ENCODE results near the gene KCNK3.
A peak's percentile ranks its signal among the peaks of the same experiment; 100 is the strongest.

KCNK3 gene

DNA sequence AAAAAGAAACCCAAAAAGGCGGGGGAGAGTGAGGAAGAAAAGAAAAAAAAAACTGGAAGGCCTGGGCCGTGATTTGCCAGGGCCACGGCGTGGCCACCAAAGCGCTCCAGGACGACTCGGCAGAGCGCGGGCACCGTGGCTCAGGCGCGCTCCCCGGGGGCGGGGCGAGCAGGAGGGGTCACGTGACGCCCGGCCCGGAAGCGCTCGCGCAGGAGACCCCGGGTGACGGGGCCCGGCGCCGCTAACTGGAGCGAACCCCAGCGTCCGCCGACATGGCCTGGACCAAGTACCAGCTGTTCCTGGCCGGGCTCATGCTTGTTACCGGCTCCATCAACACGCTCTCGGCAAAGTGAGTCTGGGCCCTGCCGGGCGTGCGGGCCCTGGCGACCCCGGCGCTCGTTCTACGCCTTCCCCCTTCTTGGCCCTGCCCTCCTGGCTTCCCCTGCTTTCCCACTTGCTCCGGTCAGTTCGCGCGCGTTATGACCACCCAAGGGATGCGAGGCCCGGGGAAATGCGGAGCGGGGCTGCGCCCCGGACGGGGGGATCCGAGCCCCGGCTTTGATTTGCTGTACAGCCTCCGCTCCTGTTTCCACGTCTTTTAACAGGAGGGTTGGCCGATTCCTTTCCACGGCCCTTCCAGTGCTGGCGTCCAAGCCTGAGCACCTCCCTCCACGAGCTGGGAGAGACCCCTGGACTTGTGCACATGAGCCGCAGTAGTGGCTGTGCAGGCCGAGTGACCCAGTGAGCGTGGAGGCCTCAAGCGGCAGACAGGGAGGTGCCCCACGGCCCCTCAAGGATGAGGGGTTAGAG lies 71.8 kb downstream of the KCNK3 start, which contains the start of gene SLC35F6:
Gene SLC35F6, plus strand, starts transcription at position 207 of the 810 bp plus-strand sequence. Its CDS starts 66 bp downstream, at position 273.
- peak; percentile 70 for TF ChIP-seq POLR2A (IDR thresholded peaks at IDR 0.05; ENCODE audit: low read length)
- no peak for TF ChIP-seq GATA1 (IDR thresholded peaks at IDR 0.05; ENCODE audit: low read depth, low read length)
- peak; percentile 81 to 89 for DNase-seq

DNA sequence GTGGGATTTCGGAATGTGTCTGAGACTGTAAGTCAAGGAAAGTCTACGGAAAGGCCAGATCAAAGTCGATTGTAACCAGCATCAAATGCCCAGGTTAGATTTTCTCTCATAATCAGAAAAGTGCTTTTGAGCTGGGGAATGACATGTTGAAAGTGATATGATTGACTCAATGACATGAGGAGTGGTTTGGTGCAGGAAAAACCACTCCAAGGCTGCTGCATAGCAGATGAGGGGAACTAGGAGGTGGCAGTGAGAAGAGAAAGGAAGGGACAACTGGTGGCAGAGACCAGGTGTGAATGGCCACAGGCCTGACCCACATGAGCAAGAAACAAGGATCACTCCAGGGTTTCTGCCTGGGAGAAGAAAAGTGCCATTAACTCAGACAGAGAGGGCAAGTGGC lies 72.4 kb downstream of the KCNK3 start:
- DNase-seq: peak in 1 of 2 experiments; percentile 42
- TF ChIP-seq GATA1 (IDR thresholded peaks at IDR 0.05; ENCODE audit: low read depth, low read length) (no peak), POLR2A (IDR thresholded peaks at IDR 0.05; ENCODE audit: low read length) (no peak)

DNA sequence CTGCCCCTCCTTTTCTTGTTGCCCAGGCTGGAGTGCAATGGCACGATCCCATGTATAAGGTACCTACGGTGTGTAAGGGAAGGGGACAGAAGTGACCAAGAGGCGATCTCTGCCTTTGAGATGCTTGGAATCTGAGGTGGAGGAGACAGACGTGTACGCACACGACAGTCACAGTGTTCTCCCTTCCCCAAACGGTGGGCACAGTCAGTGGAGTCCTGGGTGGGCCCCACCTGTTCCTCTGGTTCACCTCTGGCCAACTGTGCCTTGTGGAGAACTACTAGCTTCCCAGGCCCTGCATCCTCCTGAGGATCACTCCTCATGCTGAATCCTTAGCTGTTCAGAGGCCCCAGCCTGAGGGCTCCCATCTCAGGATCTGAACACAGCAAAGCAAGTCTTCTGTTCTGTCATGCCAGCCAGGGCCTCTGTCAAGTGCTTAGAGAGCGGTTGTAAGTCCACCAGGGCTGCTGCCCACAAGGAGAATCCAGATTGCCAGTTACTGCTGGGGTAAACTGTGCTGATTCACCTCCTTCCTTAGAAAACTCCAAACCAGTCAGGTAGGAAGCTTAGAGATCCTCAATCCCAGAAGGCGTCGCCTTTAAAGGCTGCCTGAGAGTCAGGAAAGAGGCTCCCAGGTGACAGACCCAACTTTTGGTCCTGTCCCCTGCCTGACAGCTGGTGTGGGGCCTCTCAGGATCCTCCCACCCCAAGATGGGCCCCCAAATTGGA lies 73.1 kb downstream of the KCNK3 start:
- DNase-seq: no peak
- no peak for TF ChIP-seq POLR2A (IDR thresholded peaks at IDR 0.05; ENCODE audit: low read length)
- TF ChIP-seq GATA1 (IDR thresholded peaks at IDR 0.05; ENCODE audit: low read depth, low read length): no peak

DNA sequence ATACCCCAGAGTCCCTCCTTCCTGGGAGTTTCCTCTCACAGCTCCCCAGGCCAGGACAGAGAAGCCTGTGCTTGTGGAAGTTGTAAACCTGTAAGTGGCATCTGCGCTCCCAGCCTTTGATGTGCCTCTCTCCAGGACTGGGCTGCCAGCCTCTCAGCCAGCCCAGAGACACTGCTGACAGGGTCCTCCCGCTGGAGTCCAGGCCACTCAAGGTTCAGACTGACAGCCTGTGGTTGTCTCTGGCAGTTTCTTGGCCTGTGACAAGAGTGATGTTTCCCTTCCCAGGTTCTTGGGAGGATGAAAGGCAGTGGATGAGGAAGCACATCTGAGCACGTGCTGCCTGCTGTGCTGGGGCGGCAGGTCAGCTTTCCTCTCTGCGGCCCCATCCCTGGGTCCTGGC lies 74.6 kb downstream of the KCNK3 start:
- no peak for DNase-seq
- TF ChIP-seq GATA1 (IDR thresholded peaks at IDR 0.05; ENCODE audit: low read depth, low read length) (no peak), POLR2A (IDR thresholded peaks at IDR 0.05; ENCODE audit: low read length) (no peak)

DNA sequence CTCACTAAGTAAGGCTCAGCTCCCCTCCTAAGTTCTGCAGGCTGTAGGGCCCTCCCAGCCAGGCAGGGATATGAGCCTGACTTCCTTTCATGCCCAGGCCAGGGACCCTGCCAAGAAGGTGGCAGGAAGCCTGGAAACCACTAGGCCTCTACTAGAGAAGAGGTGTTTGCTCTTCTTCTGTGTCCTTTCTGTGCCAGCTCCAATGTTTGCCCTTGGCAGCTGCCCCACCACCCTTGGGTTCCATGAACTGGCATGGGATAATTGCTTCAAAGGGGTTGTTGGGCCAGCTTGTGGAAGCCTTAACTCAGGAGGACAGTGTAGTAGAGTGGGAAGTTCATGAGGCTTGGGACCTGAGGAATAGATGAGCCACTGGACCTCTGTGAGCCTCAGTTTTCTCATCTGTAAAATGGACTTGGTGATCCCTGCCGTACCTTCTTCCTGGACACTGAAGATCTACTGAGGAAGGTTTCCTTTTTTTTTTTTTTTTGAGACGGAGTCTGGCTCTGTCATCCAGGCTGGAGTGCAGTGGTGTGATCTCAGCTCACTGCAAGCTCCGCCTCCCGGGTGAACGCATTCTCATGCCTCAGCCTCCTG lies 75.5 kb downstream of the KCNK3 start:
- no peak for DNase-seq
- no peak for TF ChIP-seq POLR2A (IDR thresholded peaks at IDR 0.05; ENCODE audit: low read length)
- no peak for TF ChIP-seq GATA1 (IDR thresholded peaks at IDR 0.05; ENCODE audit: low read depth, low read length)

DNA sequence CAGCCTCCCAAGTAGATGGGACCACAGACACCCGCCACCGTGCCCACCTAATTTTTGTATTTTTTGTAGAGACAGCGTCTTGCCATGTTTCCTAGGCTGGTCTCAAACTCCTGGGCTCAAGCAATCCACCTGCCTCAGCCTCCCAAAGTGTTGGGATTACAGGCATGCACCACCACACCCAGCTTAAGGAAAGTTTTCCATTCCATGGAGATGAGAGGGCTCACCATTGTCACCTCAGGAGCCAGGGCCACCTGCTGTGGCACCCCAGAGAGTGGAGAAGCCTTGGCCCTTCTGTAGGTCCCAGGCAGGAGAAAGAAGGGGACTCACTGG lies 76.2 kb downstream of the KCNK3 start:
- DNase-seq: no peak
- TF ChIP-seq POLR2A (IDR thresholded peaks at IDR 0.05; ENCODE audit: low read length) (no peak), GATA1 (IDR thresholded peaks at IDR 0.05; ENCODE audit: low read depth, low read length) (no peak)

DNA sequence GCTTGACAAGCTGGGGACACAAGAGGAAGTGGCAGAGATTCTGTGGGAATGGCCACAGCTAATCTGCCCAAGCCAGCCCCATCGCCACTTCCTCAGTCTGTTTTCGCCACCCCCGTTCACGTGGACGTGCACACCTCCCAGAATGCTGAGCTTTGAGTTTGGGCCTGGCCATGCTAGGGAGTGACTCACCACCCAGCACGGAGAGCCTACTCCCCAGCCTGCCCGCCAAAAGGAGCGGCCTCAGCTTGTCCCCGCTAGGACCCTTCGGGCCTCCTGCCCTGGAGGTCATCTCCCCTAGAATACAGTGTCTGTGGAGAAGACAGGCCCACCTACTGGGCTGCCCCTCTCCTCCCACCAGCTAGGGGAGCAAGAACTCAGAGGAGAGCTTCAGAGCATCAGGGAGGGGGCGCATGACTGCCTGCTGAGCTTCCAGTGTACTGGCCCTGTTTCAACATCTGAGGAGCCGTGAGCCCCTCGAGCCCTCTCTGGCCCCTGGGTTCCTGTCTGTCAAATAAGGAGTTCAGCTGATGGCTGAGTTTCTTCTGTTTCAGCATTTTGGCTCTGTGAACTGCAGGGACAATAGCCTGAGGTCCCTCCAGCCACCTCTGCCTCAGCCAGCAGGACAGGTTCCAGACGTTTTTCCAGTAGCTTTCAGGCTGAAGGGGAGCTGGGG lies 76.7 kb downstream of the KCNK3 start:
- peak; percentile 64 for TF ChIP-seq POLR2A (IDR thresholded peaks at IDR 0.05; ENCODE audit: low read length)
- no peak for TF ChIP-seq GATA1 (IDR thresholded peaks at IDR 0.05; ENCODE audit: low read depth, low read length)
- DNase-seq: peak; percentile 86 to 91

DNA sequence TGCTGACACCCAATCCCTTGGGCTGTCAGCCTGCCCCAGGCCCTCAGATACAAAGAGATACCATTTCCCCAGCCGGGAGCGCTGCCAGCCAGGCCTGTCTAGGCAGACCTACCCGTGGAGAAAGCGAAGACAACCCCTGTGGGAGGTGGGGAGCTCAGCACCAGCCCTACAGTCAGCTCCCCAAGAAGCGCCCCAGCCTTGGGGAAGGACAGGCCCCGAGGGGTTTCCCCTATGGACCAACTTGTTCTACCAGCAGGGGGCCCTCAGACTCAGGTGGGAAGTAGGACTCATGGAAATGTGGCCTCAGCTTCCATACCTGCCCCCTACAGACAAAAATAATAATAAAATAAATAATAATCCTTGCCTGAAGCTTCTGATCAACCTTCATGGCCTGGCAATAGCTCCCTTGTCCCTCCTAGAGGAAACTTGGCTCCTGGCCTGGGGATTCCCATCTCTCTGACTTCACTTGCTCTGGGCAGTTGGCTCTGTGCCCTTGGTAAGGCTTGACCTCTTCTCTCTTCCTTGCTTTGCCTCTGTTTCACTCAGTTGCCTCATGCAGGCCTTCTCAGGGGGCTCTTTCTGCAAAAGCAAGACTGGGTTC lies 78.6 kb downstream of the KCNK3 start:
- TF ChIP-seq POLR2A (IDR thresholded peaks at IDR 0.05; ENCODE audit: low read length): no peak
- no peak for TF ChIP-seq GATA1 (IDR thresholded peaks at IDR 0.05; ENCODE audit: low read depth, low read length)
- DNase-seq: peak; percentile 66 to 83

DNA sequence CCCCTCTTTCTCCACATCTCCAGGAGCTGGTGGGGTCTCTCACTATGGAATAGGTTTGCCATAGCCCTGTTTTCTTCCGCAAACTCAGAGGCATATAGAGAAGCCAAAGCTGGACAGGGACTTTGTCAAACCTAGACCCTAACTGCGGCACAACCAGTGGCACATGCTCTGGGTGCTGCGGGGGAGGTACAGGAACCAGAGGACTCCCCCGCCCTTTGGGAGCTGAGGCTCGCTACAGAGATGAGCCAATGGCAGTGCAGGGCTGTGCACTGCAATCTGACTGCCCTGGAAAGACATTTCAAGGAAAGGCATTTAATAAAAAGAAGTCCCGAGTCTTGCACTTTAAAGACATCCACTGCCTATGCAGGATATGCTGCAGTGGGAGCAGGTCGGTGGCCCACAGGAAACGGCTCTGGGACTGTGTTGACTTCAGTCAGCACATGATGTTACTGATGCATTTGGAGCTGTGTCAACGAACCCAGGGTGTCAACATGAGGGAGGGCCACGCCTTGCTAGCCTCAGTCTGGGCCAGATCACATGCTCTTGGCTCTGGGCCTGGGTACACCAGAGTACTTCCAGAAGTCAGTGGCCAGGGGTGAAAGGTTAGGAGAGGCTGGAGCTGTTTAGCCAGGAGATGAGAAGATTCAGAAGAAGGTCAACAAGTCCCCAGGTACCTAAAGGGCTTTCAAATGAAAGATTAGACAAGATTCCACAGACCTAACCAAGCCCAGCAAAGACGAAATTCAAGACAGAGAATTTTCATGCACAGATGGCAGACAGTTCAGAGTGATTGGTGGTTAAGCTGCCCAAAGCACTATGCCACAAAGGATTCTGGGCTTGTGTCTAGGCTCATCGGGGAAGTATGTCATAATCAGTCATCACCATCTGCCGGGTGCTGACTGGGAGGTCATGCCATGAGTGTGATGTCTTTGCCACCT lies 79.8 kb downstream of the KCNK3 start:
- TF ChIP-seq POLR2A (IDR thresholded peaks at IDR 0.05; ENCODE audit: low read length) (peak; percentile 52), GATA1 (IDR thresholded peaks at IDR 0.05; ENCODE audit: low read depth, low read length) (no peak)
- peak; percentile 88 to 92 for DNase-seq

DNA sequence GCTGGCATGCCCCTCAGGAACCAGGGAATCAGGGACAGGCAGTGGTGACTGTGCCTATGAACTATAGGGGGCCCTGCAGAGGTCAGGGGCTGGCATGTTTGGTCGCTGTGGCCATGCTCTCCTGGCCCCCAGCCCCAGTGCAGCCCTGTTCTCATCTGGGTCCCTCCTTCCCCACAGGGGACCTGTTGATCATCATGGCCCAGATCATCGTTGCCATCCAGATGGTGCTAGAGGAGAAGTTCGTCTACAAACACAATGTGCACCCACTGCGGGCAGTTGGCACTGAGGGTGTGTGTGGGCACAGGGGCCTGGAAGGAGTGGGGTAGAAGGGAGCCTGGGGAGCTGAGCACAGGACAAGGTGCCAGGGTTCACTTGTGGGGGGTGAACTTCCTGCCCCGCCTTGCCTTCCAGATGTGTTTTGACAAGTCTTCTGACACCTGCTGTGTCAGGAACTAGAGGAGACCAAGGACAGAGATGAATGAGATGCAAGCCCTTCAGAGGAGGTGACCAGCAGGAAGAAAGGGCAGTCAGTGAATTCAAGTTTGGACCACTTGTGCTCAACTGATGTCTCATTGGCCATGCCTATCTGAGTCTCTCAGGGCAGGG lies 83.8 kb downstream of the KCNK3 start:
- TF ChIP-seq POLR2A (IDR thresholded peaks at IDR 0.05; ENCODE audit: low read length) (no peak), GATA1 (IDR thresholded peaks at IDR 0.05; ENCODE audit: low read depth, low read length) (no peak)
- no peak for DNase-seq

DNA sequence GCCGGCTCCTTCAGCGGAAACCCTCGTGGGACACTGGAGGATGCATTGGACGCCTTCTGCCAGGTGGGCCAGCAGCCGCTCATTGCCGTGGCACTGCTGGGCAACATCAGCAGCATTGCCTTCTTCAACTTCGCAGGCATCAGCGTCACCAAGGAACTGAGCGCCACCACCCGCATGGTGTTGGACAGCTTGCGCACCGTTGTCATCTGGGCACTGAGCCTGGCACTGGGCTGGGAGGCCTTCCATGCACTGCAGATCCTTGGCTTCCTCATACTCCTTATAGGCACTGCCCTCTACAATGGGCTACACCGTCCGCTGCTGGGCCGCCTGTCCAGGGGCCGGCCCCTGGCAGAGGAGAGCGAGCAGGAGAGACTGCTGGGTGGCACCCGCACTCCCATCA lies 85.6 kb downstream of the KCNK3 start:
- TF ChIP-seq POLR2A (IDR thresholded peaks at IDR 0.05; ENCODE audit: low read length): no peak
- TF ChIP-seq GATA1 (IDR thresholded peaks at IDR 0.05; ENCODE audit: low read depth, low read length): no peak
- DNase-seq: no peak

DNA sequence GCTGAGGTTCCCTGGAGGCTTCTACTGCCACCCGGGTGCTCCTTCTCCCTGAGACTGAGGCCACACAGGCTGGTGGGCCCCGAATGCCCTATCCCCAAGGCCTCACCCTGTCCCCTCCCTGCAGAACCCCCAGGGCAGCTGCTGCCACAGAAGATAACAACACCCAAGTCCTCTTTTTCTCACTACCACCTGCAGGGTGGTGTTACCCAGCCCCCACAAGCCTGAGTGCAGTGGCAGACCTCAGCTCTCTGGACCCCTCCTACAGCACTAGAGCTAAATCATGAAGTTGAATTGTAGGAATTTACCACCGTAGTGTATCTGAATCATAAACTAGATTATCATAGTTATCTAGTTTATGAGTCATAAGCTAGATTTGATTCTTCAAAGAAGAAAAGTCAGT lies 86.0 kb downstream of the KCNK3 start:
- DNase-seq: no peak
- no peak for TF ChIP-seq GATA1 (IDR thresholded peaks at IDR 0.05; ENCODE audit: low read depth, low read length)
- no peak for TF ChIP-seq POLR2A (IDR thresholded peaks at IDR 0.05; ENCODE audit: low read length)

Measured in erythroblast (primary cell).